Activated naive CD8-positive, alpha-beta T cell treated with anti-CD3 and anti-CD28 coated beads, Interleukin-2, amount 50 U/mL, for 24 hours (primary cell): ENCODE measurements around the gene IL13RA1.

Experiments
- ATAC-seq: fragments of 150-1000 bp; cut with Tn5 transposase; one replicate; pipeline ENCODE4 v1.10.0; 2021
- DNase-seq: peaks from one replicate; pipeline ENCODE4 v3.0.0; 2021
- H3K27ac Mint-ChIP-seq: one replicate; pipeline ENCODE4 v1.8.0; 2021; ENCODE audit warnings: mild to moderate bottlenecking, mixed read lengths
- H3K27me3 Mint-ChIP-seq: one replicate; pipeline ENCODE4 v1.8.0; 2021; ENCODE audit warnings: mixed read lengths
- H3K36me3 Mint-ChIP-seq: one replicate; pipeline ENCODE4 v1.8.0; 2021; ENCODE audit warnings: low read depth, mixed read lengths
- H3K4me1 Mint-ChIP-seq: one replicate; pipeline ENCODE4 v1.8.0; 2021; ENCODE audit warnings: mixed read lengths
- H3K4me3 Mint-ChIP-seq: one replicate; pipeline ENCODE4 v1.8.0; 2021; ENCODE audit warnings: mild to moderate bottlenecking, moderate library complexity, mixed read lengths
- H3K9me3 Mint-ChIP-seq: one replicate; pipeline ENCODE4 v1.8.0; 2021; ENCODE audit warnings: mixed read lengths

Gene IL13RA1

DNA sequence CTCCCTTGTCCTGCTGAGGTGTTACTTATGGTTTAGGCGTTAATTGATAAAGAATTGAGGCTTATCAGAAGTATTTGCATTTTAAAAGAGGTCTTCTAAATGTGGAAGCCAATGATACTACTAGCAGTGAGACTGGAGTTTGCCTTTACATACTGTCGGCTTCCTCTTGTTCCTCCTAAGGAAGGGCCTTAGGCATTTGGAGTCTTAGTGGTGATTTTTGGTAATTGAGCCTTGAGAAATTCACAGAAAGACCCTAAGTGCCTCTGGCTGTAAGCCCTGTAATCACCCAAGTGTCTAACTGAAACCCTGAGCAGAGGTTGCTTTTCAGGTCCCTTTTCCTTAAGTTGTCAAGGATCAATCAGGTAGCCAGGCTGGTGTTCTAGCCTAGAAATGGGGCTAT lies 14.8 kb downstream of the IL13RA1 start:
- Mint-ChIP-seq H3K36me3 (no peaks in the 10 kb centered on the region), H3K4me3 (no peak overlapping the region), H3K9me3 (no peaks in the 10 kb centered on the region), H3K27me3 (no peaks in the 10 kb centered on the region), H3K27ac (no peak overlapping the region), H3K4me1 (no peaks in the 10 kb centered on the region)
- no peak for ATAC-seq
- DNase-seq, result no peak

DNA sequence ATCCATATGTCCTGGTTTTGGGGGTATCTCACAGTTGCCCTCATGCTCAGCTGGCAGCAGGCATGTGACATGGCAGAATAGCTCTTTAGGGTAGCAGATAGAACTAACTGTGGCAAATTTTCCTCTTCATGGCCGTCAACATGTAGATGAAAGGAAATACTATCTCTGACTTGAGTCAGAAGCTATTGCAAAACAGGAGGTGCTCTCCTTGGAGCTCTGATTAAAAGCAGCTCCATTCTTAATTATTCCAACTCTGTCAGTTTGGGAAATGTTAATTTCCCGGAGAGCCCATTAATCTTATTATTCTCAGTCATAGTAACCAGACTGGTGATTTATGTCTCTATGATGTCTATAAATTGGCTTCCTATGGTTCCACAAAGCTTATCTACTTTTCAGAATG lies 18.2 kb downstream of the IL13RA1 start:
- Mint-ChIP-seq H3K4me1 (no peaks in the 10 kb centered on the region), H3K27me3 (no peaks in the 10 kb centered on the region), H3K27ac (no peak overlapping the region), H3K4me3 (no peak overlapping the region), H3K36me3 (no peaks in the 10 kb centered on the region), H3K9me3 (no peaks in the 10 kb centered on the region)
- ATAC-seq (no peak), DNase-seq (no peak)

DNA sequence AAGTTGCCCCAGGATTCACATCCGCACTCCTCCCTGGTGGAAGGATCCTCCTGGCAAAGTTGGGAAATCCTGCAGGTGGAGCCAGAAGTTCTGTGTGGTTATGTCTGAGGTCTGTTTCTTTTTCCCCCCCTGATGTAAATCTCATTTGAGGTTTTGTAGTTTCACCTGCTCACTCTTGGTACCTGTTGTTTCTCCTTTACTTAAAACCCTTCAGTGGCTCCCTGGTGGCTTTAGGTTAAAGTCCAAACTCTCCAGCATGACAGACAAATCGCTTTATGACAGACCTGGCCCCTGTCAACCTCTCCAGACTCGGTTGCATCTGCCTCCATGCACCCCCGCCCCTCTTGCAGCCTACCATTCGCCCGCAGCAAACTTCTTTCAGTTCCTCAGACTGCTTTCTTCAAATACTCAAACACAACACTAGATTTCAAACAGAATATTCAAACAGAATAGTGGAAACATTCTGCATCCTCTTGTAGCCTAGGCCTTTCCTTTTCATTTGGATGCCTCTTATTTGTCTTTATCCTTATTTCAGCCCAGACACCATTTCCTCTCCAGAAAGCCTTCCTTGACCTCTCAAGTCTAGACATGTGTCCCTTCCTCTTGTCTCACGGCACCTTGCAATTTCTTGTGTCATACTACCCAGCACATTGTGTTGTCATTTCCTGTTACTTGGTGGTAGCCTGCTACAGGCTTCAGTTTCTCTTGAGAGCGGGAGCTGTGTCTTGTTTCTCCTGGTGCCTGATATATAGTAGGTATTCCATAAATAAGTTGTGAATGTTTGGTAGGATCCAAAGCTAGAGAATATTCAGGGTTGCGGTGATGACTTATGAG lies 24.8 kb downstream of the IL13RA1 start:
- no peak overlapping the region for H3K4me3 Mint-ChIP-seq
- DNase-seq, result no peak
- H3K27ac Mint-ChIP-seq, result no peak overlapping the region
- H3K4me1 Mint-ChIP-seq, result no peaks in the 10 kb centered on the region
- no peak for ATAC-seq
- no peaks in the 10 kb centered on the region for H3K27me3 Mint-ChIP-seq
- H3K9me3 Mint-ChIP-seq, result no peaks in the 10 kb centered on the region
- H3K36me3 Mint-ChIP-seq, result no peaks in the 10 kb centered on the region

DNA sequence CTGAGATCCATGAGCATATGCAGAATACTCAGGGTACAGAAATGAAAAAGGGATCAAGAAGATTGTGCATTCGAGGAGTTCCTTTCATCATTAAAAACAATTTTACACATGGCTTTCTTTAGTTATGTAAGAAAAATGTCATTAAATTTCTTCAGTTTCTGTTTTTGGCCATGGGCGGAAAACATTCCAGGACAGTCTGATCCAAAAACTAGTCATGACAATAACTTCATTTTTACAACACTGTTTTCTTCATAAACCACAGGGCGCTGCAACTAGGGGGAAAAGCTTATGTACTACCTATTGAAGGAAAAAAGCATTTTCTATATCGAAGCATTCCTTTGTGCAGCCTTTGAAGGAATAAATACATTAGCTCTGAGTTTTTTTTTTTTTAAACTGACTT lies 28.2 kb downstream of the IL13RA1 start:
- ATAC-seq, result no peak
- H3K9me3 Mint-ChIP-seq, result no peaks in the 10 kb centered on the region
- H3K27ac Mint-ChIP-seq, result no peak overlapping the region
- H3K4me3 Mint-ChIP-seq, result no peak overlapping the region
- H3K36me3 Mint-ChIP-seq, result no peaks in the 10 kb centered on the region
- no peak for DNase-seq
- H3K27me3 Mint-ChIP-seq, result no peaks in the 10 kb centered on the region
- H3K4me1 Mint-ChIP-seq, result no peaks in the 10 kb centered on the region

DNA sequence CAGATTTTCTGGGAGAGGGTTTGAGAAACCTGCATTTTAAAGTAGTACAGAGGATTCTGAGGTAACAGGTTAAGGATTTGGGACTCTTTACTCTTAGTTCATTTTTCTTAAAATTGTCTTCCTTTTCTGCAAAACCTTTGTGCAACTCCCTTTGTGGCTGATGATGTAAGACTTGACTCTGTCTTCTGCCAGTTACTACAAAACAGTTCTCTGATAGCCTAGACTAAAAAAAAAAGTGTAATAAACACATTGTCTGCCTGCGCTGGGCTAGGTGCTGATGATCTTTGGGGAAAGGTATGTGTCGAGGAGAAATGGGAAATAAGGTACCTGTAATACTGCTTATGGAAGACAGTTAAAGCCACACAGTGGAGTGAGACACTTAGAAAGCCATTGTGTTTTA lies 28.7 kb downstream of the IL13RA1 start:
- ATAC-seq (no peak), DNase-seq (no peak)
- H3K36me3 Mint-ChIP-seq, result no peaks in the 10 kb centered on the region

DNA sequence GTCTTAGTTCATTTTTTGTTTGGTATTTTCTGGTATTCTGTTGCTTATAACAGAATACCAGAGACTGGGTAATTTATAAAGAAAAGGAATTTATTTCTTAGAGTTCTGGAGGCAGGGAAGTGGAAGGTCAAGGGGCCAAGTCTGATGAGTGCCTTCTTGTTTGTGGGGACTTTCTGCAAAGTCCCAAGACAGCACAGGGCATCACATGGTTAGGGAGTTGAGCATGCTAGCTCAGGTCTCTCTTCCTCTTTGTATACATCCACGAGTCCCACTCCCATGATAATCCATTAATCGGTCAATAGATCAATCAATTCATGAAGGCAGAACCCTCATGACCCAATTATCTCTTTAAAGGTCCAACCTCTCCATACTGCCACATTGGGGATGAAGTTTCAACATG lies 31.1 kb downstream of the IL13RA1 start:
- ATAC-seq (no peak), DNase-seq (no peak)
- Mint-ChIP-seq H3K27ac (no peak overlapping the region), H3K4me1 (no peaks in the 10 kb centered on the region), H3K9me3 (no peaks in the 10 kb centered on the region), H3K4me3 (no peak overlapping the region), H3K36me3 (no peaks in the 10 kb centered on the region), H3K27me3 (peaks cover 2% of the 10 kb centered on the region)

More for the DNA sequence above, 28.7 kb downstream of the IL13RA1 start:
- Mint-ChIP-seq H3K4me1 (no peaks in the 10 kb centered on the region), H3K27ac (no peak overlapping the region), H3K27me3 (no peaks in the 10 kb centered on the region), H3K4me3 (no peak overlapping the region), H3K9me3 (no peaks in the 10 kb centered on the region)

DNA sequence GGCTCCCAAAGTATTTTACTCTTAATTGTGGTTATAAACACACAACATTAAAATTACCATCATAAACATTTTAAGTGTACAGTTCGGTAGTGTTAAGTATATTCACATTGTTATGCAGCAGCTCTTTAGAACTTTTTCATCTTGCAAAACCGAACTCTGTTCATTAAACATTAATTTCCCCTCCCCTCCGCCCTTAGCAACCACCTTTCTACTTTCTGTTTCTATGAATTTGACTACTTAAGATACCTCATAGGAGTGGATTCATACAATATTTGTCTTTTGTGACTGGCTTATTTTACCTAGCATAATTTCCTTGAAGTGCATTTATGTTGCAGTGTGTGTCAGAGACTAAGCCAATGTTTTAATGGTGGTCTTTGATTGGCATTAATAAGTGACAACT lies 32.6 kb downstream of the IL13RA1 start:
- Mint-ChIP-seq H3K9me3 (no peaks in the 10 kb centered on the region), H3K36me3 (no peaks in the 10 kb centered on the region), H3K27me3 (peaks cover 2% of the 10 kb centered on the region), H3K27ac (no peak overlapping the region), H3K4me3 (no peak overlapping the region), H3K4me1 (no peaks in the 10 kb centered on the region)
- no peak for DNase-seq
- ATAC-seq, result no peak

DNA sequence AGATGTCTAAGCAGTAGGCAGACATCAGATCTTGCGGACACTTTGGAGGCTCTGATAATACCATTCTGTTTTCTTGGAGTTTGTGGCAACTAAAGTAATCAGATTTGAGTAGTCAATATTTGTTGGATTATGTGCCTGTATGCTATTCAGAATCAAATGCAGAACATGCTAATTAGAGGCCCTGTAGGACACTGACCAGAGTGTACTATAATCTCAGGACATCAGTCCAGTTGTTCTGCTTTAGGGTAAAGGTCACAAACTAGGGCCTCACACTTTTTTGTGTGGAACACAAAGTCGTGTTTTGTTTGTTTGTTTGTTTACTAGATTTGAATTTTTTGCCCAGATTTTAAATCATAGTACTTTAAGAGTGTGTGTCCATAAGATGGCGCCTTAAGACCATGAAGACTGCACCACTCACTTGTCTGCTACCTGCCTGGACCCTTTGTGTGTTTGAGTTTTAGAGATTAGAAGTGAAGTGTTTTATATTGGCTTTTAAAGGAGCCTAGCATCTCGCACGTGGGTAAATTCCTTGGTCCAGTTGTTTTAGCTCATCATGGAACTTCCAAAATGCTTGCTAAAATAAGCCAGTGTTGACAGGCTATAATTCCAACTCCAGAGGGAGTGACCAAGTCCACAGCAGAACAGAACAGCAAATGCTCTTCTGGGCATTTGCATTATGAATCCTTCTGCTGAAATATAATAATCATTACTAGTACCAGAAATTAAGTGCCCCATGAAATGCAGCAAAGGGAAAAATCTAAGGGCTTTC lies 34.7 kb downstream of the IL13RA1 start:
- Mint-ChIP-seq H3K36me3 (no peaks in the 10 kb centered on the region), H3K4me1 (no peaks in the 10 kb centered on the region), H3K27ac (no peak overlapping the region), H3K9me3 (no peaks in the 10 kb centered on the region), H3K4me3 (no peak overlapping the region), H3K27me3 (peaks cover 2% of the 10 kb centered on the region)
- ATAC-seq (no peak), DNase-seq (no peak)

DNA sequence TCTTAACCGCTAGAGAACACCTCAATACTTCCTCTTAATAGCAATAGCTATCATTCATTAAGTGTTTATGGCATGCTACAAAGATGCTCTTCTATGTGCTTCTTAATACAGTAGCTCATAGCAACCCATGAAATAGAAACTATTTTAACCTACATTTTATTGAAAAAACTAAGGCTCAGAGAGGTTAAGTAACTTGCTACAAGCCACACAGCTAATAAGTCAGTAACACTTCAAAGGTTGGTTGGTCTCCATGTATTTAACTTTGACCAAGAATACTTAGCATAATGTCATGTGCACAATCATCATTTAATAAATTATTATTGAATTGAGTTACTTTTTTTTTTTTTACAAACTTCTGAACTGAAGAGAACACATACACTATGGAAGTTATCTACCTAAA lies 36.1 kb downstream of the IL13RA1 start:
- Mint-ChIP-seq H3K9me3 (no peaks in the 10 kb centered on the region), H3K27me3 (peaks cover 2% of the 10 kb centered on the region), H3K4me3 (no peak overlapping the region), H3K36me3 (no peaks in the 10 kb centered on the region), H3K27ac (no peak overlapping the region), H3K4me1 (no peaks in the 10 kb centered on the region)
- DNase-seq (no peak), ATAC-seq (no peak)

DNA sequence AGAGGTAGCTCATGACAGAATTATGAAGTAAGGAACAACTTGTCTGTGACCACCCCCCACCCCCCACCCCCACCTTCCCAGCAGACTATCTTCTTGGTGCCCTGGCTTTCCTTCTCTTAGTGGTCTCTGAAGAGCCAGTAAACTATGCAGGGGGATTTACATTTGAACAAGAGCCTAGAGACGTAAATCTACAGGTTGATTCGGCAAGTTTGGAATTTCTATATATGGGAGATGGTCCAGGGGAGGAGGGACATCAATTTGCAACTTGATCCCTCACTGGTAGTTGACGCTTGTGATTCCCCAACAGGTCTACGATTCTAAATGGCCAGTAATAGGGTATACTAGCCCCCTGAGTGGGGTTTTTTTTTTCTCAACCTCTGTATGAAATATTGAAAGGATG lies 36.7 kb downstream of the IL13RA1 start:
- Mint-ChIP-seq H3K36me3 (no peaks in the 10 kb centered on the region), H3K27ac (no peak overlapping the region), H3K27me3 (peaks cover 2% of the 10 kb centered on the region), H3K4me3 (no peak overlapping the region), H3K9me3 (no peaks in the 10 kb centered on the region), H3K4me1 (no peaks in the 10 kb centered on the region)
- ATAC-seq, result no peak
- DNase-seq, result no peak

DNA sequence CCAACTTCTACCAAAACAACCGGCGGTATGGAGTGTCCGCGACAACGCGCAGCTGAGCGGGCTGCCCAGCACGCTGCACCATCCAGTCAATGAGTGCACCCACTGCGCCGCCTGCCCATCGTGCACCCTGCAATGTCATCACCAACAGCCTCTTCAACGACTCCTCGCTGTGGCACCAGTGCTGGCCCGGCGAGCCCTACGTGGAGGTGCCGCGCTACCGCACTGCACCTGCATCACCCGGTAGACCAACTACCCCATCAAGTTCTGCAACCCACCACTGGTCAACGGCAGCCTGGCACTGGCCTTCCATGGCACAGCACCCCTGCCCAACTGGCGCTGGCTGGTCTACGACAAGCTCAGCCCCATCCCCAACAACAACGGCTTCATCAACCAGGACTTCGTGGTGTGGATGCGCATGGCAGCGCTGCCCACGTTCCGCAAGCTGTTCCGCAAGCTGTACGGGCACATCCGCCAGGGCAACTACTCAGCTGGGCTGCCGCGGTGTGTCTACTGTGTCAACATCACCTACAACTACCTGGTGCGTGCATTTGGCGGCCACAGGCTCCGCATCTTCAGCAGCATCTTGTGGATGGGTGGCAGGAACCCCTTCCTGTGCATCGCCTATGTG lies 42.8 kb downstream of the IL13RA1 start:
- no peak for ATAC-seq
- Mint-ChIP-seq H3K4me3 (no peak overlapping the region), H3K4me1 (no peaks in the 10 kb centered on the region), H3K27me3 (no peaks in the 10 kb centered on the region), H3K9me3 (no peaks in the 10 kb centered on the region), H3K27ac (no peak overlapping the region), H3K36me3 (no peaks in the 10 kb centered on the region)
- DNase-seq, result no peak

DNA sequence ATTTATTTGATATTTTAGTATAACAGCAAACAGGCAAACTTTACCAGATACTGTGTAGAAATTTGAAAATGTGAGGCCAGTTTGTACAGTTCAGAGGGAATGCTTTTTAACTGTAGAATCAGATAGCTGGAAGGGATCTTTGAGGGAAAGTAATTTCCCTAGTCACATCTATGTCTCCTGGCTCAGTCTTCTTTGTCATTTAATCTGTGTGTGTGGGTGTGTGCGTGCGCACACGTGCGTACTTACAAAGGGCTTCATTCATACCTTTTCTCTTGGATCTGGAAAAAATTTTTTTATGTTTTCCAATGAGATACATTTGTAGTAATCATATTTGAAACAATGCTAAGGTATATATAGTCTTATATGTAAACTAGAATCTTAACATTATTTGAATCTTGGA lies 44.6 kb downstream of the IL13RA1 start:
- H3K4me3 Mint-ChIP-seq, result no peak overlapping the region
- ATAC-seq (no peak), DNase-seq (no peak)
- H3K36me3 Mint-ChIP-seq, result no peaks in the 10 kb centered on the region
- no peak overlapping the region for H3K27ac Mint-ChIP-seq
- H3K9me3 Mint-ChIP-seq, result no peaks in the 10 kb centered on the region
- no peaks in the 10 kb centered on the region for H3K4me1 Mint-ChIP-seq
- peaks cover 5% of the 10 kb centered on the region for H3K27me3 Mint-ChIP-seq

DNA sequence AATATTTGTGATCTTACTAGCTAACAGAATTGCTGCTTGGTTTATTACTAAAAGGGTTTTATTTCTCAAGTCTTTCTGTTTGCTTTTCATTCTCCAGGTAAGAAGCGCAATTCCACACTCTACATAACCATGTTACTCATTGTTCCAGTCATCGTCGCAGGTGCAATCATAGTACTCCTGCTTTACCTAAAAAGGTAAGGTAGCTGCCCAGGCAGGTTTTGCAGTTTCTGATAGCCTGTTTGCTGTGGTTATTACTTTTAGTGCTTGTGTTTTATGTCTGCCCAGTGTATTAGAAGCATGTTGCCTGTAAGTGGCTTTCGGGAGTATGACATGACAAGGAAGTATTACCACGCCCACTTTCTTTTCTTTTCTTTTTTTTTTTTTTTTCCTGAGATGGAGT lies 46.4 kb downstream of the IL13RA1 start:
- DNase-seq (no peak), ATAC-seq (no peak)
- H3K9me3 Mint-ChIP-seq, result no peaks in the 10 kb centered on the region
- H3K4me1 Mint-ChIP-seq, result no peaks in the 10 kb centered on the region
- no peak overlapping the region for H3K4me3 Mint-ChIP-seq
- H3K27me3 Mint-ChIP-seq, result peaks cover 5% of the 10 kb centered on the region
- H3K27ac Mint-ChIP-seq, result no peak overlapping the region
- no peaks in the 10 kb centered on the region for H3K36me3 Mint-ChIP-seq

DNA sequence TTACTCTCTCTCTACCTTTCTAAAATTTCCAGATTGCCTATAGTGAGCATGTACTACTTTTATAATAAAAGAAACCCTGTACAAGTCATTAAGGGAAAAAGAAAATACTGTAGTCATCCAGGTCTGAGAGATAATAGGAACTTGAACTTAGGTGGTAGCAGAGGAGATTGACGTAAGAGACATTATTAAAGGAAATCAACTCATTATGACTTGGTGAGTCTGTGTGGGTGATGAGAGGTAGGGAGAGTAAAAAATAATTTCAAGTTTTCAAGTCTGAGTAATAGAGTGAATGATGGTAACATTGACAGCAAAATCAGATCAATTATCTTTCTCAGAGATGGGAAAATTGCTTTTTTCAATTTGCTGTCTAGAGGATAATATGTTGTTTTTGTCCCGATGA lies 52.2 kb downstream of the IL13RA1 start:
- H3K4me1 Mint-ChIP-seq, result no peaks in the 10 kb centered on the region
- H3K36me3 Mint-ChIP-seq, result no peaks in the 10 kb centered on the region
- H3K27me3 Mint-ChIP-seq, result peaks cover 5% of the 10 kb centered on the region
- no peaks in the 10 kb centered on the region for H3K9me3 Mint-ChIP-seq
- no peak overlapping the region for H3K4me3 Mint-ChIP-seq
- H3K27ac Mint-ChIP-seq, result no peak overlapping the region
- DNase-seq (no peak), ATAC-seq (no peak)

DNA sequence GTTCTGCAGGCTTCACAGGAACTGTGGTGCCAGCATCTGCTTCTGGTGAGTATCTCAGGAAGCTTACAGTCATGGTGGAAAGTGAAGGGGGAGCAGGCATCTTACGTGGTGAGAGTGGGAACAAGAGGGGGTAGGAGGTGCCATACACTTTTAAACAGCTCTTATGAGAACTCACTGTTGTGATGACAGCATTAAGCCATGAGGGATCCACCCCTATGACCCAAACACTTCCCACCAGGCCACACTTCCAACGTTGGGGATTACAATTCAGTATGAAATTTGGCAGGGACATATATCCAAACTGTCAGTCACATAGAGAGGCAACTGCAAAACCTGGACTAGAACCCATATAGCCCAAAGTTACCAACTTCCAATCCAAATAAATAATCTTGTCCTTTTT lies 53.1 kb downstream of the IL13RA1 start:
- ATAC-seq, result no peak
- DNase-seq, result no peak
- H3K36me3 Mint-ChIP-seq, result no peaks in the 10 kb centered on the region

More for the DNA sequence above, 53.1 kb downstream of the IL13RA1 start:
- H3K27me3 Mint-ChIP-seq, result peaks cover 5% of the 10 kb centered on the region
- no peaks in the 10 kb centered on the region for H3K4me1 Mint-ChIP-seq
- no peak overlapping the region for H3K27ac Mint-ChIP-seq
- no peaks in the 10 kb centered on the region for H3K9me3 Mint-ChIP-seq
- no peak overlapping the region for H3K4me3 Mint-ChIP-seq
